ENCODE measurements around the gene EMC6. TPM values are rescaled to one million over a fixed set of nuclear protein-coding genes. Genes with fewer than 3 reads are reported as not detected.
A peak's percentile ranks its signal among the peaks of the same experiment; 100 is the strongest.

EMC6 gene
- total RNA-seq, 1 donor = 16.4 TPM

GRCh38 chr17:3708366-3708765 lies 39.8 kb downstream of the EMC6 start:
- TF ChIP-seq, protein P1, sequence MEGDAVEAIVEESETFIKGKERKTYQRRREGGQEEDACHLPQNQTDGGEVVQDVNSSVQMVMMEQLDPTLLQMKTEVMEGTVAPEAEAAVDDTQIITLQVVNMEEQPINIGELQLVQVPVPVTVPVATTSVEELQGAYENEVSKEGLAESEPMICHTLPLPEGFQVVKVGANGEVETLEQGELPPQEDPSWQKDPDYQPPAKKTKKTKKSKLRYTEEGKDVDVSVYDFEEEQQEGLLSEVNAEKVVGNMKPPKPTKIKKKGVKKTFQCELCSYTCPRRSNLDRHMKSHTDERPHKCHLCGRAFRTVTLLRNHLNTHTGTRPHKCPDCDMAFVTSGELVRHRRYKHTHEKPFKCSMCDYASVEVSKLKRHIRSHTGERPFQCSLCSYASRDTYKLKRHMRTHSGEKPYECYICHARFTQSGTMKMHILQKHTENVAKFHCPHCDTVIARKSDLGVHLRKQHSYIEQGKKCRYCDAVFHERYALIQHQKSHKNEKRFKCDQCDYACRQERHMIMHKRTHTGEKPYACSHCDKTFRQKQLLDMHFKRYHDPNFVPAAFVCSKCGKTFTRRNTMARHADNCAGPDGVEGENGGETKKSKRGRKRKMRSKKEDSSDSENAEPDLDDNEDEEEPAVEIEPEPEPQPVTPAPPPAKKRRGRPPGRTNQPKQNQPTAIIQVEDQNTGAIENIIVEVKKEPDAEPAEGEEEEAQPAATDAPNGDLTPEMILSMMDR (IDR thresholded peaks at IDR 0.05; ENCODE audit: insufficient read depth, low read depth, low read length) = no peak
- H3K4me3 ChIP-seq (ENCODE audit: low read depth, low read length) = no peak overlapping the region
- DNase-seq (ENCODE audit: low read depth) = no peak

- H3K4me3 ChIP-seq (ENCODE audit: low read depth, low read length) = no peak overlapping the region
- TF ChIP-seq, protein P1 (IDR thresholded peaks at IDR 0.05; ENCODE audit: insufficient read depth, low read depth, low read length) = no peak
- DNase-seq (ENCODE audit: low read depth) = peak; percentile 44
These were observed 42.4 kb downstream of the EMC6 start for GRCh38 chr17:3710951-3711383.

DNA sequence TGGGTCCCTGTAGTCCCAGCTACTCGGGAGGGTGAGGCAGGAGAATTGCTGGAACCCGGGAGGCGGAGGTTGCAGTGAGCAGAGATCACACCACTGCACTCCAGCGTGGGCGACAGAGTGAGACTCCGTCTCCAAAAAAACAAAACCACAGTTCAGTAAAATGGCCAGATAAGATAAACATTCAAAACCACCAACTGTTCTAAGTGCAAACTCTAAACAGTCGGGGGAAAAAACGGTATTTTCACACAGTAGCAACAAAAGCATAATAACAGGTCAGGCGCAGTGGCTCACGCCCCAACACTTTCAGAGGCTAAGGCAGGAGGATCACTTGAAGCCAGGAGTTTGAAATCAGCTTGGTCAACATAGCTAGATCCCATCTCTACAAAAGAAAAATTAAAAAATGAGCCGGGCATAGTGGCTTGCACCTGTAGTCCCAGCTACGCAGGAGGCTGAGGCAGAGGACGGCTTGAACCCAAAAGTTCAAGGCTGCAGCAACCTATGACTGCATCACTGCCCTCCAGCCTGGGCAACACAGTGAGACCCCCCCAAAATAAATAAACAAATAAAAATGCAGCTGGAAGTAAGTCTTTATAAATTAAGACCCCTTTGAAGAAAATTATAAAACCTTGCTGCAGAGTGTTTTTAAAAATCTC lies 44.3 kb downstream of the EMC6 start:
- no peak overlapping the region for H3K4me3 ChIP-seq (ENCODE audit: low read depth, low read length)
- DNase-seq (ENCODE audit: low read depth) = no peak
- TF ChIP-seq, protein P1 (IDR thresholded peaks at IDR 0.05; ENCODE audit: insufficient read depth, low read depth, low read length) = no peak

DNA sequence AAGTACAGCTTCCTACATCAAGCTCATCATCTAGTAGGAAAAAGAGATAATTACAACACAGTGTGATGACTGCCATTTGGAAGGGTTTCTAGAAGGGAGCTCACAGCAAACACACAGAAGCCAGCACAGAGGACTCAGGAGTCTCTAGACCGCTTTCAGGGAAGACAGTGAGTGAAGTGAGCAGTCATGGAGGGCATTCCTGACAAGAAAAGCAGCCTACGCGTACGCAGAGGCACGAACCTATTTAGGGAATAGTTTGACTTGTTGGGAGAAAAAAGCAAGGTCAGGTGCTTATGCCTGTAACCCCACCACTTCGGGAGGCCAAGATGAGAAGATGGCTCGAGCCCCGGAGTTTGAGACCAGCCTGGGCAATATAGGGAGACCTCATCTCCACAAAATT lies 46.7 kb downstream of the EMC6 start:
- TF ChIP-seq, protein P1 (IDR thresholded peaks at IDR 0.05; ENCODE audit: insufficient read depth, low read depth, low read length) = no peak
- no peak for DNase-seq (ENCODE audit: low read depth)
- H3K4me3 ChIP-seq (ENCODE audit: low read depth, low read length) = no peak overlapping the region

DNA sequence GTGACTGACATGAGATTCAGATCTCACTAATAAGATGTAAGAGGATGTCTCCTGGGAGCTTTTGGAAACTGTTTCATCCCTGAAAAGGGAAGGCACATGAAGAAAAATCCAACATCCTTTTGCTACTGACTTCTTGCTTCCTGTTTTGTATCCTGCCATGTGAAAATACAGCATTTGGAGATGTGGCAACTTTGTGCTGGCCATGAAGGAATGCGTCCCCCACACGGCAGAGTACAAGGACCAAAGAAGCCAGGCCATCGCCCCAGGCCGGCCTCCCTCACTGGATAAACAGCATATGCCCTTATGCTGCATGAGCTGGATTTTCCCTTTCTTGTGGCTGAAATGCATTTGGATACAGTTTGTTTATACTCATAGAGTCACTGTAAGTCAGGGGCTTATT lies 49.6 kb downstream of the EMC6 start:
- no peak overlapping the region for H3K4me3 ChIP-seq (ENCODE audit: low read depth, low read length)
- DNase-seq (ENCODE audit: low read depth) = peak; percentile 37
- TF ChIP-seq, protein P1 (IDR thresholded peaks at IDR 0.05; ENCODE audit: insufficient read depth, low read depth, low read length) = no peak

- peak; percentile 27 for DNase-seq (ENCODE audit: low read depth)
- TF ChIP-seq, protein P1 (IDR thresholded peaks at IDR 0.05; ENCODE audit: insufficient read depth, low read depth, low read length) = no peak
These were observed 50.7 kb downstream of the EMC6 start for GRCh38 chr17:3719265-3719664.

More at GRCh38 chr17:3719265-3719664, 50.7 kb downstream of the EMC6 start:
- no peak overlapping the region for H3K4me3 ChIP-seq (ENCODE audit: low read depth, low read length)

Other genes with a start within 250 kb of the EMC6 start
- gene OR1E2, start 235.0 kb upstream of the EMC6 start, total RNA-seq = not detected in 2 replicates
- 1.3 and 3.5 TPM in 2 replicates for gene SPATA22, start 197.0 kb upstream of the EMC6 start, total RNA-seq
- gene ASPA, start 192.8 kb upstream of the EMC6 start, total RNA-seq = under 0.01 TPM in 2 replicates
- 0.43 and 1.3 TPM in 2 replicates for gene TRPV3, start 111.0 kb upstream of the EMC6 start, total RNA-seq
- gene TRPV1, start 59.4 kb upstream of the EMC6 start, total RNA-seq = 2.2 and 2.9 TPM in 2 replicates
- gene SHPK, start 32.6 kb upstream of the EMC6 start, total RNA-seq = 8.6 and 11.6 TPM in 2 replicates
- 25.9 and 31.6 TPM in 2 replicates for gene CTNS, start 32.1 kb upstream of the EMC6 start, total RNA-seq
- 215 and 228 TPM in 2 replicates for gene TAX1BP3, start 234 bp upstream of the EMC6 start, total RNA-seq
- 0.32 and 2.2 TPM in 2 replicates for gene P2RX5, start 27.3 kb downstream of the EMC6 start, total RNA-seq
- 5.5 and 6.9 TPM in 2 replicates for gene HASPIN, start 55.1 kb downstream of the EMC6 start, total RNA-seq
- 20.6 and 37.1 TPM in 2 replicates for gene ITGAE, start 132.4 kb downstream of the EMC6 start, total RNA-seq
- 17.7 and 26.3 TPM in 2 replicates for gene NCBP3, start 177.4 kb downstream of the EMC6 start, total RNA-seq
- gene CAMKK1, start 224.2 kb downstream of the EMC6 start, total RNA-seq = 2.2 and 3.9 TPM in 2 replicates
- 1.3 and 2.3 TPM in 2 replicates for gene P2RX1, start 247.7 kb downstream of the EMC6 start, total RNA-seq

All from fibroblast of villous mesenchyme (primary cell).